ENCODE data around the gene MTARC2. TPM values are rescaled to one million over a fixed set of nuclear protein-coding genes. Genes with fewer than 3 reads are reported as not detected.

MTARC2 gene
- total RNA-seq, 1 experiment from 2014 or later = 13.3 TPM

- TF ChIP-seq CTCF (conservative IDR thresholded peaks at IDR 0.05; ENCODE audit: low read depth, low read length) (no peak), EZH2 (IDR thresholded peaks at IDR 0.05; ENCODE audit: low read length, unreplicated experiment) (no peak)
- Histone ChIP-seq H3K4me1 (ENCODE audit: insufficient read depth, low read length) (peaks cover 47% of the 10 kb centered on the region), H3K9ac (ENCODE audit: low read length) (peak overlapping the region; percentile 20; the same call in 1 of the 2 replicates), H4K20me1 (ENCODE audit: low read length) (no peaks in the 10 kb centered on the region), H3K9me2 (replicated peaks; ENCODE audit: low read length) (no peaks in the 10 kb centered on the region), H3K4me2 (ENCODE audit: low read length) (peak overlapping the region; percentile 85), H3K36me3 (ENCODE audit: low read depth, low read length) (peaks cover 14% of the 10 kb centered on the region), H2AFZ (ENCODE audit: low read length) (peak overlapping the region; percentile 14; the same call in 1 of the 2 replicates), H3K9me3 (ENCODE audit: low read length) (no peaks in the 10 kb centered on the region), H3F3A (ENCODE audit: low read length, unreplicated experiment) (peaks cover 8% of the 10 kb centered on the region), H3K27me3 (ENCODE audit: low read length) (no peaks in the 10 kb centered on the region), H3K27ac (ENCODE audit: low read length) (peak overlapping the region; percentile 90), H3K79me2 (ENCODE audit: low read length) (peaks cover 26% of the 10 kb centered on the region), H3K4me3 (ENCODE audit: low read length) (no peak overlapping the region)
- no TSS peak for BruUV-seq (replicated peaks)
- POLR2A ChIA-PET (ENCODE audit: unreplicated experiment) = interaction anchor here (0.5 kb wide), 1 partner anchor 18 kb away, joined by 3 read pairs; no protein-coding TSS in a partner anchor
- DNase-seq (peak; percentile 29), ATAC-seq (no peak)
- intact Hi-C loops (cut with micrococcal nuclease) = loop anchor here (1.0 to 10.0 kb wide), 5 partner anchors 17 to 1927 kb away; partner anchors contain the start of genes AIDA, BROX and MTARC2
- CTCF ChIA-PET = interaction anchor here (1.3 to 3.3 kb wide), 2 partner anchors 15 to 52 kb away, joined by 3 to 26 read pairs; no protein-coding TSS in a partner anchor
Observed at GRCh38 chr1:220785166-220786056, 37.3 kb downstream of the MTARC2 start.

- DNase-seq (no peak), ATAC-seq (no peak)
- peaks cover 26% of the 10 kb centered on the region for H3K79me2 ChIP-seq (ENCODE audit: low read length)
- peak overlapping the region; percentile 87 for H3K9ac ChIP-seq (ENCODE audit: low read length)
- BruUV-seq (replicated peaks) = TSS peak; percentile 31
- H3K9me3 ChIP-seq (ENCODE audit: low read length) = no peaks in the 10 kb centered on the region
- no peak for TF ChIP-seq EZH2 (IDR thresholded peaks at IDR 0.05; ENCODE audit: low read length, unreplicated experiment)
- no peak for TF ChIP-seq EZH2phosphoT487 (IDR thresholded peaks at IDR 0.05; ENCODE audit: borderline replicate concordance, low read length)
- TF ChIP-seq CTCF (conservative IDR thresholded peaks at IDR 0.05; ENCODE audit: low read depth, low read length) = no peak
- H3K27me3 ChIP-seq (ENCODE audit: low read length) = no peaks in the 10 kb centered on the region
- POLR2A ChIA-PET (ENCODE audit: unreplicated experiment) = no interaction called here
- peak overlapping the region; percentile 82; the same call in 1 of the 2 replicates for H2AFZ ChIP-seq (ENCODE audit: low read length)
- H3K9me2 ChIP-seq (replicated peaks; ENCODE audit: low read length) = no peaks in the 10 kb centered on the region
- H4K20me1 ChIP-seq (ENCODE audit: low read length) = no peaks in the 10 kb centered on the region
- peak overlapping the region; percentile 90 for H3K27ac ChIP-seq (ENCODE audit: low read length)
- H3K36me3 ChIP-seq (ENCODE audit: low read depth, low read length) = peaks cover 14% of the 10 kb centered on the region
- CTCF ChIA-PET = interaction anchor here (0.6 to 3.3 kb wide), 4 partner anchors 14 to 1060 kb away, joined by 3 to 26 read pairs (median 7); no protein-coding TSS in a partner anchor
- H3K4me1 ChIP-seq (ENCODE audit: insufficient read depth, low read length) = peaks cover 47% of the 10 kb centered on the region
- peaks cover 8% of the 10 kb centered on the region for H3F3A ChIP-seq (ENCODE audit: low read length, unreplicated experiment)
- H3K4me3 ChIP-seq (ENCODE audit: low read length) = peak overlapping the region; percentile 65; the same call in 1 of the 2 replicates
- H3K4me2 ChIP-seq (ENCODE audit: low read length) = peak overlapping the region; percentile 85
- intact Hi-C loops (cut with micrococcal nuclease) = loop anchor here (1.0 to 10.0 kb wide), 5 partner anchors 17 to 1926 kb away; partner anchors contain the start of genes AIDA, BROX and MTARC2
Observed at GRCh38 chr1:220786057-220786336, 37.9 kb downstream of the MTARC2 start.

All from PC-3 (cell line).